ENCODE results near the gene SARNP. TPM values are rescaled to one million over a fixed set of nuclear protein-coding genes. Genes with fewer than 3 reads are reported as not detected.

Gene SARNP
- total RNA-seq, 5 donors from 2014 or later (not counting 1 experiment from before 2014, with no cell fraction given) = 36.9 to 50.3 (median 46.8) TPM

- Mint-ChIP-seq H3K27ac (no peak overlapping the region), H3K36me3 (peaks cover 35% of the 10 kb centered on the region), H3K4me3 (no peak overlapping the region), H3K4me1 (peaks cover 0 to 5% (median 3%) of the 10 kb centered on the region in 3 donors), H3K9me3 (no peaks in the 10 kb centered on the region), H3K27me3 (no peaks in the 10 kb centered on the region)
- Histone ChIP-seq H3K27ac (ENCODE audit: low read length) (no peak overlapping the region), H3K4me1 (ENCODE audit: control insufficient read depth in 1 of 2, extremely low read depth in 1 of 2, insufficient read depth in 2 of 2, low read length in 2 of 2) (no peaks in the 10 kb centered on the region), H3K27me3 (replicated peaks in 1 of 2; ENCODE audit: control insufficient read depth in 2 of 2, extremely low read depth in 1 of 2, insufficient read depth in 2 of 2, low read length in 1 of 2) (no peaks in the 10 kb centered on the region), H3K36me3 (ENCODE audit: control insufficient read depth in 2 of 2, extremely low read depth in 1 of 2, insufficient read depth in 1 of 2, low read length in 1 of 2) (peaks cover 7 to 83% of the 10 kb centered on the region in 2 donors), H3K4me3 (ENCODE audit: control insufficient read depth in 1 of 2, extremely low read depth in 1 of 2, low read length in 1 of 2) (no peak overlapping the region), H3K9me3 (no peaks in the 10 kb centered on the region)
- ChIA-PET CTCF (interaction anchor here (1.0 to 1.5 kb wide), 3 partner anchors 57 to 58 kb away, joined by 3 to 5 read pairs (median 4); no protein-coding TSS in a partner anchor), POLR2A (no interaction called here)
- 80% methylated on average over 1 of the region's 5 CpGs for WGBS (ENCODE audit: insufficient coverage)
- ATAC-seq (replicated peaks in 1 of 4) (no peak), DNase-seq (peak in 1 of 35 experiments; percentile 47)
These were observed 20.5 kb downstream of the SARNP start for GRCh38 chr12:55797068-55797467.

DNA sequence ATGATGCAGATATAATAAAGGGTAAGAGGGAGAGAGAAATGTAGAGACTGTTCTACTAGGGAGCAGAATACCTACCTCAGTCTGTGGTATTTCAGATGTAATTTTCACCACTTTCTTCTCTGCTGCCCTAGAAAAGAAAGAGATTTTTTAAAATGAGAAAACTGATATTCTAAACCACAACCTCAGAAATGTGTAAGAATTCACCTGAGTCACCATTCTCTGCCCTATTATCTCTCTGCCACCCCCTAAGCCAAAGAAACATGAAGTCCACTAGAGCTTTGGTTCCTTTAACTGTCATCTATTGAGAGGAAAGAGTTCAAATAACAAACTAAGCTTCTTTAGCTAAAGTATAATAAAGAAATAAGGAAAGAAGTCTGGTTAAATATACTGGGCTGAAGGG lies 21.6 kb downstream of the SARNP start:
- CTCF ChIA-PET = interaction anchor here (0.8 to 1.0 kb wide), 2 partner anchors 8 to 57 kb away, joined by 3 read pairs; no protein-coding TSS in a partner anchor
- no peak overlapping the region for H3K4me3 ChIP-seq (ENCODE audit: control insufficient read depth in 1 of 2, extremely low read depth in 1 of 2, low read length in 1 of 2)
- no peak for DNase-seq
- H3K27me3 ChIP-seq (replicated peaks in 1 of 2; ENCODE audit: control insufficient read depth in 2 of 2, extremely low read depth in 1 of 2, insufficient read depth in 2 of 2, low read length in 1 of 2) = no peaks in the 10 kb centered on the region
- POLR2A ChIA-PET = interaction anchor here (0.5 to 0.7 kb wide), 2 partner anchors 8 to 34 kb away, joined by 3 to 6 read pairs; no protein-coding TSS in a partner anchor
- H3K9me3 Mint-ChIP-seq = no peaks in the 10 kb centered on the region
- peaks cover under 1 to 5% (median 3%) of the 10 kb centered on the region in 3 donors for H3K4me1 Mint-ChIP-seq
- no peaks in the 10 kb centered on the region for H3K27me3 Mint-ChIP-seq
- no peak overlapping the region for H3K4me3 Mint-ChIP-seq
- peaks cover 7 to 77% of the 10 kb centered on the region in 2 donors for H3K36me3 ChIP-seq (ENCODE audit: control insufficient read depth in 2 of 2, extremely low read depth in 1 of 2, insufficient read depth in 1 of 2, low read length in 1 of 2)
- no peak for ATAC-seq (replicated peaks in 1 of 4)
- H3K36me3 Mint-ChIP-seq = peaks cover 33% of the 10 kb centered on the region
- no peaks in the 10 kb centered on the region for H3K4me1 ChIP-seq (ENCODE audit: control insufficient read depth in 1 of 2, extremely low read depth in 1 of 2, insufficient read depth in 2 of 2, low read length in 2 of 2)
- no peak overlapping the region for H3K27ac ChIP-seq (ENCODE audit: low read length)
- H3K9me3 ChIP-seq = no peaks in the 10 kb centered on the region
- peak overlapping the region in 1 of 2 donors; percentile 16 for H3K27ac Mint-ChIP-seq

GRCh38 chr12:55789893-55790292 lies 27.6 kb downstream of the SARNP start:
- peaks cover 0 to 2% (median 0%) of the 10 kb centered on the region in 3 donors for H3K4me1 Mint-ChIP-seq
- H3K27ac Mint-ChIP-seq = no peak overlapping the region
- DNase-seq = no peak
- no peaks in the 10 kb centered on the region for H3K4me1 ChIP-seq (ENCODE audit: control insufficient read depth in 1 of 2, extremely low read depth in 1 of 2, insufficient read depth in 2 of 2, low read length in 2 of 2)
- H3K9me3 Mint-ChIP-seq = no peaks in the 10 kb centered on the region
- H3K27ac ChIP-seq (ENCODE audit: low read length) = no peak overlapping the region
- no peaks in the 10 kb centered on the region for H3K27me3 ChIP-seq (replicated peaks in 1 of 2; ENCODE audit: control insufficient read depth in 2 of 2, extremely low read depth in 1 of 2, insufficient read depth in 2 of 2, low read length in 1 of 2)
- ChIA-PET CTCF (interaction anchor here in 1 of 2 donors (0.5 to 0.7 kb wide), 2 partner anchors 16 to 133 kb away, joined by 4 to 6 read pairs; no protein-coding TSS in a partner anchor), POLR2A (no interaction called here)
- H3K4me3 Mint-ChIP-seq = no peak overlapping the region
- 100% methylated on average over 1 of the region's 4 CpGs for WGBS (ENCODE audit: insufficient coverage)
- peaks cover 3 to 81% of the 10 kb centered on the region in 2 donors for H3K36me3 ChIP-seq (ENCODE audit: control insufficient read depth in 2 of 2, extremely low read depth in 1 of 2, insufficient read depth in 1 of 2, low read length in 1 of 2)
- no peaks in the 10 kb centered on the region for H3K27me3 Mint-ChIP-seq
- H3K4me3 ChIP-seq (ENCODE audit: control insufficient read depth in 1 of 2, extremely low read depth in 1 of 2, low read length in 1 of 2) = no peak overlapping the region
- ATAC-seq (replicated peaks in 1 of 4) = no peak
- peaks cover 44% of the 10 kb centered on the region for H3K36me3 Mint-ChIP-seq
- no peaks in the 10 kb centered on the region for H3K9me3 ChIP-seq

- ATAC-seq (replicated peaks in 1 of 4) (no peak), DNase-seq (no peak)
- peaks cover 43% of the 10 kb centered on the region for H3K36me3 Mint-ChIP-seq
- Histone ChIP-seq H3K36me3 (ENCODE audit: control insufficient read depth in 2 of 2, extremely low read depth in 1 of 2, insufficient read depth in 1 of 2, low read length in 1 of 2) (peaks cover 3 to 81% of the 10 kb centered on the region in 2 donors), H3K4me3 (ENCODE audit: control insufficient read depth in 1 of 2, extremely low read depth in 1 of 2, low read length in 1 of 2) (no peak overlapping the region), H3K27ac (ENCODE audit: low read length) (no peak overlapping the region), H3K27me3 (replicated peaks in 1 of 2; ENCODE audit: control insufficient read depth in 2 of 2, extremely low read depth in 1 of 2, insufficient read depth in 2 of 2, low read length in 1 of 2) (no peaks in the 10 kb centered on the region), H3K4me1 (ENCODE audit: control insufficient read depth in 1 of 2, extremely low read depth in 1 of 2, insufficient read depth in 2 of 2, low read length in 2 of 2) (no peaks in the 10 kb centered on the region), H3K9me3 (no peaks in the 10 kb centered on the region)
- H3K4me3 Mint-ChIP-seq = no peak overlapping the region
- no CpG with 5 or more reads among the region's 2 CpGs for WGBS (ENCODE audit: insufficient coverage)
- CTCF ChIA-PET = interaction anchor here in 1 of 2 donors (0.6 to 0.7 kb wide), 2 partner anchors 15 to 124 kb away, joined by 3 to 4 read pairs; no protein-coding TSS in a partner anchor
- no peak overlapping the region for H3K27ac Mint-ChIP-seq
- peaks cover 0 to 2% (median 0%) of the 10 kb centered on the region in 3 donors for H3K4me1 Mint-ChIP-seq
- no peaks in the 10 kb centered on the region for H3K27me3 Mint-ChIP-seq
- POLR2A ChIA-PET = no interaction called here
- H3K9me3 Mint-ChIP-seq = no peaks in the 10 kb centered on the region
These were observed 28.4 kb downstream of the SARNP start for GRCh38 chr12:55789171-55789570.

GRCh38 chr12:55788546-55788945 lies 29.0 kb downstream of the SARNP start:
- DNase-seq (no peak), ATAC-seq (replicated peaks in 1 of 4) (no peak)
- no peaks in the 10 kb centered on the region for H3K27me3 ChIP-seq (replicated peaks in 1 of 2; ENCODE audit: control insufficient read depth in 2 of 2, extremely low read depth in 1 of 2, insufficient read depth in 2 of 2, low read length in 1 of 2)
- no peaks in the 10 kb centered on the region for H3K9me3 ChIP-seq
- Mint-ChIP-seq H3K4me3 (no peak overlapping the region), H3K4me1 (peaks cover 0 to 2% (median 2%) of the 10 kb centered on the region in 3 donors), H3K27ac (no peak overlapping the region), H3K36me3 (peaks cover 45% of the 10 kb centered on the region), H3K9me3 (no peaks in the 10 kb centered on the region), H3K27me3 (no peaks in the 10 kb centered on the region)
- no peak overlapping the region for H3K4me3 ChIP-seq (ENCODE audit: control insufficient read depth in 1 of 2, extremely low read depth in 1 of 2, low read length in 1 of 2)
- 98% methylated on average over 5 of the region's 7 CpGs for WGBS (ENCODE audit: insufficient coverage)
- peaks cover 3 to 81% of the 10 kb centered on the region in 2 donors for H3K36me3 ChIP-seq (ENCODE audit: control insufficient read depth in 2 of 2, extremely low read depth in 1 of 2, insufficient read depth in 1 of 2, low read length in 1 of 2)
- ChIA-PET CTCF (interaction anchor here in 1 of 2 donors (0.7 kb wide), 1 partner anchor 23 kb away, joined by 4 read pairs; no protein-coding TSS in a partner anchor), POLR2A (no interaction called here)
- H3K4me1 ChIP-seq (ENCODE audit: control insufficient read depth in 1 of 2, extremely low read depth in 1 of 2, insufficient read depth in 2 of 2, low read length in 2 of 2) = no peaks in the 10 kb centered on the region
- H3K27ac ChIP-seq (ENCODE audit: low read length) = no peak overlapping the region

- H3K4me3 Mint-ChIP-seq = no peak overlapping the region
- no peaks in the 10 kb centered on the region for H3K9me3 ChIP-seq
- ChIA-PET POLR2A (interaction anchor here in 1 of 2 donors (0.6 kb wide), 1 partner anchor 24 kb away, joined by 3 read pairs; no protein-coding TSS in a partner anchor), CTCF (interaction anchor here in 1 of 2 donors (0.6 kb wide), 1 partner anchor 135 kb away, joined by 4 read pairs; no protein-coding TSS in a partner anchor)
- peaks cover 0 to 2% of the 10 kb centered on the region in 2 experiments for H3K4me1 ChIP-seq (ENCODE audit: control insufficient read depth in 1 of 2, extremely low read depth in 1 of 2, insufficient read depth in 2 of 2, low read length in 2 of 2)
- peaks cover 48% of the 10 kb centered on the region for H3K36me3 Mint-ChIP-seq
- H3K4me3 ChIP-seq (ENCODE audit: control insufficient read depth in 1 of 2, extremely low read depth in 1 of 2, low read length in 1 of 2) = no peak overlapping the region
- H3K9me3 Mint-ChIP-seq = no peaks in the 10 kb centered on the region
- no peak overlapping the region for H3K27ac ChIP-seq (ENCODE audit: low read length)
- peaks cover 3 to 68% of the 10 kb centered on the region in 2 donors for H3K36me3 ChIP-seq (ENCODE audit: control insufficient read depth in 2 of 2, extremely low read depth in 1 of 2, insufficient read depth in 1 of 2, low read length in 1 of 2)
- peaks cover 0 to 16% (median 8%) of the 10 kb centered on the region in 3 donors for H3K4me1 Mint-ChIP-seq
- DNase-seq (peak in 1 of 35 experiments; percentile 6), ATAC-seq (replicated peaks in 1 of 4) (no peak)
- H3K27ac Mint-ChIP-seq = no peak overlapping the region
- no peaks in the 10 kb centered on the region for H3K27me3 ChIP-seq (replicated peaks in 1 of 2; ENCODE audit: control insufficient read depth in 2 of 2, extremely low read depth in 1 of 2, insufficient read depth in 2 of 2, low read length in 1 of 2)
- no CpG with 5 or more reads among the region's 2 CpGs for WGBS (ENCODE audit: insufficient coverage)
- H3K27me3 Mint-ChIP-seq = no peaks in the 10 kb centered on the region
These were observed 36.8 kb downstream of the SARNP start for GRCh38 chr12:55780685-55781084.

Measured in T-cell (primary cell).